NCI-H2227 treated with DMSO at 0.1 percent for 48 hours (cell line): ENCODE measurements around the gene HECTD2.
"Not testable (repeated sequence)": the region's sequence is repeated elsewhere in the genome, so short reads cannot be mapped to it uniquely, and the experiment has no call there.

Source experiments
- DNase-seq: peaks from one replicate; lab custom pipeline; 2025; lab: John Stamatoyannopoulos, UW

The HECTD2 gene

DNA sequence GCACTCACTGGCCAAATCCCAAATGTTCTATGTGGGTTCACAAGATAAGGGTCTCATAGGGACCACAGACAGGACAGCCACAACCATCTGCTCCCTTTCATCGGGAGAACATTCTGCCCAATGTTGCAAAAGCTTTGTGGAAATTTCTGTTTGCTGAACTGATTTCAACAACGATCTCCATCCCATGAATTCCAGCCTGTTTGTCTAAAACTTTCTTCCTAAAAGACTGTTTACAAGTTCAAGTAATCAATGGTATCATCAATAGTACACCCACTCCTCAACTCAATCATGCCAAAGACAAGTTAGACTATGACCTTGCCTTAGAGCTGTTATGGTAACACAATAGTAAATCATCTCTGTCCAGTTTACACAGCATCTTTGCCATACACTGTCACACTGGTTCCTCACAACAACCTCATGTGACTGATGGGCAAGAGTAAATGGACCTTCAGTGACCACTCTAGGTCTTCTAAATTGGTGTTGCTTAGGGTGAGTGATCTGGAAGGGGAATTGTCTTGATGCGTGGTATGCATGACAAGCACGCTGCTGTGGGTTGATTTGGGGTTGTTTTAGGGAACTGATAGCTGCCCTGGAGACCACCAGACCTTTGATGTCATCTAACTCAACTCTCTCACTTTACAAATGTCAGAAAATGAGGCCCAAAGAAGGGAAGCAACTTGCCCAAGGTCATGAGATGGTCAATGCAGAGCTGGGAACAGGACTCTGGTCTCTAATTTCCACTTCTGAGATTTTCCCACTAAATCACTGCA, 127.7 kb downstream of the HECTD2 start:
- no peak for DNase-seq

- no peak for DNase-seq
These were observed 129.8 kb downstream of the HECTD2 start for GRCh38 chr10:91539930-91540329.

DNA sequence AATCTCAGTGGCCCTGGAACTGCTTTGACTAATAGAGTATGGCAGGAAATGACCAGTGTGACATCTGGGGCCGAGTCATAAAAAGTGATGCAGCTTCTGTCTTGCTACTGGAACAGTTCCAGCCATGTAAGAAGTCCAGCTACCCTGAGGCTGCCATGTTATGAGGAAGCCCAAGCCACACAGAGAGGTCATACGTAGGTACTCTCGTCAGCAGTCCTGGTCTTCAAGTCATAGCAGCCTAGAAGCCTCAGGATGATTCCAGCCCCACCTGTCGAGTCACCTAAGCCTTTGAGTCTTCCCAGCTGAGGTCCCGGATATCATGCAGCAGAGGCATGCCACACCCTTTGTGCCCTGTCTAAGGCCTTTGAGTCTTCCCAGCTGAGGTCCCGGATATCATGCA, 130.6 kb downstream of the HECTD2 start:
- no peak for DNase-seq

DNA sequence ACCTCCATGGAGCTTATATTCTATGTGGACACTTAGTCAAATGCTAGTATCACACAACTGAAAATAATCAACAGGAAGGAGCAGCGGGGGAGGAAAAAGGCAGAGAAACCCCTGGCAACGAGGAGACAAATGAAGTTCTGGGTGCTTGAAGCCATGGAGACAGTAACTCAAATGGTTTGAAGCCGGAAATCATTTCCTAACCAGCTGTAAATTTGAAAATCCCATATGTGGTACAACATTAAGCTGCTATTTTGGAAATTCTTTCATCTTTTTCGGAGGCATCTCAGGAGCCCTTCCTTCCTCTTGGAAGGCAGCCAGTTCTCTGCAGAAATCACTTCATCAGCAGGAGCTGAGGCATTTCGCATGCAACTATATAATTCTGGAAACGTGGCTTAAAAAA, 131.3 kb downstream of the HECTD2 start:
- peak; percentile 3 for DNase-seq

- DNase-seq, result no peak
These were observed 135.2 kb downstream of the HECTD2 start for GRCh38 chr10:91545384-91545783.

GRCh38 chr10:91545838-91546237, 135.7 kb downstream of the HECTD2 start:
- no peak for DNase-seq

DNA sequence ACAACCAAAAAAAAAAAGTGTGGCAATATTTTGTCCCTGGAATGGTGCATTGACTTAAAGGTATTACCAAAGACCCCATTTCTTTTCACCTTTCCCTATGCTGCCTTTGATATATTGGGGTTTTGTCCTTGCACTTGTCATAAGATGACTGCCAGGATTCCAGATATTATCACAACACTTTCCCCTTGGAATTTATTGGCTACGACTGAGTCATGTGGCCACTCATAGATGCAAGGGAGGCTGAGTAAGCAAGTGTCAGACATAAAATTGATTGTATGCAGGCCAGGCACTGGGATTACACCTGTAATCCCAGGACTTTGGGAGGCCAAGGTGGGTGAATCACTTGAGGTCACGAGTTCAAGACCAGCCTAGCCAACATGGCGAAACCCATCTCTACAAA, 139.1 kb downstream of the HECTD2 start:
- no peak for DNase-seq

DNA sequence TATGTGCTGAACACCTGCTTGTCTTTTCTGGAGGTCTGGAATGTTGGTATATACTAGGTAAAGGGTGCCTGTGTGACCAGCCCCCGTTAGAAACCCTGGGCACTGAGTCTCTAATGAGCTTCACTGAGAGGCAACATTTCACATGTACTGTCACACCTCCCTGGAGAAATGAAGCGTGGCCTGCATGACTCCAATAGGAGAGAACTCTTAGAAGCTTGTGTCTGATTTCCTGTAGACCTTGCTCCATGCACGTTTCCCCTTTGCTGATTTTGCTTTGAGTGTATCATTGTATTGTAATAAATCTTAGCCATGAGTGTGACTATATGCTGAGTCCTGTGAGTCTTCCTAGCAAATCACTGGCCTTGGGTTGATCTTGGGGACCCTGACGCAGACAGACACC, 139.9 kb downstream of the HECTD2 start:
- no peak for DNase-seq

DNA sequence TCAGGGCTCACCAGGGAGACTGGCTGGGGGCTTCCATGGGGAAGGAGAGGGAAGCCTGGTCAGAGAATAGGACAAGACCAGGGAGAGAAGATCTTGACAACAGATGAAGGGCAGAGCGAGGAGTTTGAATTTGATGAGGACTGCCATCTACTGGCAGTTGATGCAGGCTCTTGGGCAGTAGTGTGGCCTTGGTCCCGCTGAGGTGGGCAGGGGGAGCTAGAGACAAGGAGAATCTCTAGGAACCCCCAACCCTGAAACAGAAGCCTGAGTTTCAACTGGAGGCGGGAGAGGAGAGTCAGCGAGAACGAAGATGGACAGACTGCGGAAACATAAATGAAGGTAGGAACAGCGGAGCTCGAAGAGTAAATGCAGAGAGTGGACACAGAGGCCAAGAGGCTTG, 141.7 kb downstream of the HECTD2 start:
- DNase-seq, result no peak

- DNase-seq, result no peak
These were observed 142.3 kb downstream of the HECTD2 start for GRCh38 chr10:91552274-91553095.

DNA sequence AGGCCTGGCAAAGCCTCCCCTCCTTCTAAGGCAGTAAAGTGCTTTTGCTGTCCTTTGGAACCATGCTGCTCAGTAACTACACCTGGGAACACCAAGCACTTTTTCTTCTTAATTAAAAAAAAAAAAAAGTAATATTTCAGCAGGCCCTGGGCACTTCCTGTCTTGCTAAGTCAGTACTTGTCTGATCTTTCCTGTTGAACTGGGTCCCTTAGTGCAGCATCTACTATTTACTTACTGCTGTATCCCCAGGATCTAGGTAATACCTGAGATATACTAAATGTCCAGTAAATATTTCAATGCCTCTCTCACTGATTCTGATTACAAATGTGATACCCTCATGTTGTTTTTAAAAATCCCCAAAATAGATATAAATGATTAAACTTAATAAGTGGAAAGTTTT, 145.3 kb downstream of the HECTD2 start:
- no peak for DNase-seq

- no peak for DNase-seq
These were observed 146.8 kb downstream of the HECTD2 start for GRCh38 chr10:91556691-91557566.

DNA sequence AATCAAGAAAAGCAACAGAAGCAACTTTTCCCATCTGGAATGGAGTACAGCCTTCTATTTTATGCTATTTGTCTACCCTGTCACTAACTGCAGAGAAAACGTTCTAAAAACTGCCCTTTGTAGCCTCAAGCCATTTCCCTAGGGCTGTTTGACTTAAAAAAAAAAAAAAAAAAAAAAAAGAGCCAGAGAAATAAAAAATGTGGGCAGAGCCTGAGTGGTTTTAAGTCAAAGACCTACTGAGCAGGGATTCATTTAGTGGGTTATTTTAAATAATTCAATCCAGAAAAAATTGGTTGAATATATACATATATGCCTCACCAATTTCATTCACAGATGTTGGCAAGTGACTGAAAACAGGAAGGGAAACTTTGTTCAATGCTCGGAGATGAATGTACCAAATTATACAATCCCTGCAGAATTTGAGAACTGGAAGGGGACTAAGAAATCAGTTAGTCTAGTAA, 147.5 kb downstream of the HECTD2 start:
- DNase-seq, result no peak

DNA sequence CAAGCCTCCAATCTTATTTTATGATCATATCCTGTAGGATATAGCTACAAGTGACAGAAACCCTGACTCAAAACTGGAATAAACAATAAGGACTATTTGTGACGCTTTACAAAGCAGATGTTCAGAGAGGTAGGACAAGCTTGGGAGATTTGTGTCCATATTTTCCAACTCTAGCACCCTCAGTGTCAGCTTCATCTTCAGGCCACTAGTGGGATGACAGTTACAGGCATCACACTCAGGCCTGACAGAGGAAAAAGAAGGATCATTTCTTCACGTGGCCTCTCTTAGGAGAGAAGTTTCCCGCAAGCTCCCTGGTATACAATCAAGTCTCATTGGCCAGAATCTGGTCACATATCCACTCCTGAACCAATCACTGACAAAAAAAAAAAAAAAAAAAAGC, 148.3 kb downstream of the HECTD2 start:
- no peak for DNase-seq

- no peak for DNase-seq
These were observed 149.0 kb downstream of the HECTD2 start for GRCh38 chr10:91559169-91559568.

DNA sequence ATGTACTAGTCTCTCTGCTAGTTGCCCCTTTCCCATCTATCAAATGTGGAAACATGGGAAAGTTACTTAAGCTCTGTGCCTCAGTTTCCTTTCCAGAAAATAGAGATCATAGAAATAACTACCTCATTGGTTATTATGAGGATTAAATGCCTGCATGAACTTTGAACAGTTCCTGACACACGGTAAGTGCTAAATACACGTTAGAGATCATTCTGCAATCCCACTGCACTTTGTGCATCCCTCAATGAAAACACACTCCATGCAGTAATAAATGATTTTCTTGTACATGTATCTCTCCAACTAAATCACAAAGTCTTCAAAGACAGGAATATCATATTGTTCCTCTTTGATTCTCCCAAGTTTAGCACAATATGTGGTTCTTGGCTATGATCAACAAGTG, 149.6 kb downstream of the HECTD2 start:
- DNase-seq, result no peak

DNA sequence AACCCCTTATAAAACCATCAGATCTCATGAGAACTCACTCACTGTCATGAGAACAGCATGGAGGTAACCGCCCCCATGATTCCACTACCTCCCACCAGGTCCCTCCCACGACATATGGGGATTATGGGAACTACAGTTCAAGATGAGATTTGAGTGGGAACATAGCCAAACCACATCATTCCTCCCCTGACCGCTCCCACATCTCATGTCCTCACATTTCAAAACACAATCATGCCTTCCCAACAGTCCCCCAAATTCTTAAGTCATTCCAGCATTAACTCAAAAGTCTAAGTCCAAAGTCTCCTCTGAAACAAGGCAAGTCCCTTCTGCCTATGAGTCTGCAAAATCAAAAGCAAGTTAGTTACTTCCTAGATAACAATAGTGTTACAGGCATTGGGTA, 150.7 kb downstream of the HECTD2 start:
- not testable (repeated sequence) for DNase-seq

GRCh38 chr10:91562839-91563581, 152.9 kb downstream of the HECTD2 start:
- DNase-seq, result no peak

DNA sequence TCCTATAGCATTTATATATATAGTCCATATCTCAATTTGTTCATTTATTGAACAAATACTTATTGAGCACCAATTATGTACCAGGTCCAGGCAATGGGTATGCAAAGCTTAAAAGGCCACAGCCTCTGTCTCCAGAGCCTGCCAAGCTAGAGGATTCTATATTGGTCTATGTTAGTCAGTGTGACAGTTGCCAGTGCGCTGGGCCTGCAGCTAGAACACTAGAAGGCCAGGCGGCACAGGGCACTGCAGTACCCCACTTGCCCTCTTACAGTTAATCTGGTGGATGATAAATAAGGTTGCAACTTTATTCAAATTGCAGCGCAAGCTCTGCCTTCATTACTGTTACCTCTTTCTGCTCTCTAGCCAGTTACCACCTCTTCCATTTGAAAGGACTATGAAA, 153.9 kb downstream of the HECTD2 start:
- DNase-seq, result no peak
